IPS DF 19.7 (cell line): Measurements from ENCODE around the gene NR2C2AP.

Source experiments
- DNase-seq: peaks from one replicate; pipeline ENCODE4 v3.0.0-alpha.2; 2013; ENCODE audit warnings: low read depth, low spot score

The NR2C2AP gene

DNA sequence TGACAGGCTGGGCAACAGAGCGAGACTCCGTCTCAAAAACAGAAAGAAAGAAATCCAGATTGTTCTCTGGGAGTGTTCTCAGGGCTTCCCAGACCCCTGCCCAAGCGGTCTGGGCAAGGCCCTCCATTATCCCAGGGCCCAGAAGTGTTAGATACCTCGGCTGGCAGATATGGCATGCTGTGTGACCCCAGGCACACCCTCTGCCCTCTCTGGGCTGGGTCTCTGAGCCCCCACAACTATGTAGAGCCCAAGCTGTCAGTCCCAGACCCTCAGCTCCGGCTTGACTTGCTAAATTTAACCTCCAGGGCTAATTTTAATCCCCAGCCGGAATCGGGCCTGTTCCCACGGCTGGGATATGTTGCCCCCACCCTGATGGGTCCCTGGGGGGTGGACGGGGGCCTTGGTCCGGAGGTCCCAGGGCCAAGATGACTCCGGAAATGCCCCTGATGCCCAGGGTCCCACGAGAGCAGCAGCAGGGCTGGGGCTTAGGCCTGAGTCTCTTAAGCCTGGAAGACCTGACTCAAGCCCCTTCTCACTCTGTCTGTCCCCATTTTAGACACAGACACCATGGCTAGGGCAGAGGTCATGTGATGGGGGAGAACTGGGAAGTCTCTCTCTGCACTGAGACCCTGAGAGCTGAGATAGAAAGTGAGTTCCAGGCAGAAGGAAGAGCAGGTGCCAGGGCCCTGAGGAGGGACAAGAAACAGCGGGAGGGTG is 50.4 kb downstream of the NR2C2AP start:
- DNase-seq: no peak

DNA sequence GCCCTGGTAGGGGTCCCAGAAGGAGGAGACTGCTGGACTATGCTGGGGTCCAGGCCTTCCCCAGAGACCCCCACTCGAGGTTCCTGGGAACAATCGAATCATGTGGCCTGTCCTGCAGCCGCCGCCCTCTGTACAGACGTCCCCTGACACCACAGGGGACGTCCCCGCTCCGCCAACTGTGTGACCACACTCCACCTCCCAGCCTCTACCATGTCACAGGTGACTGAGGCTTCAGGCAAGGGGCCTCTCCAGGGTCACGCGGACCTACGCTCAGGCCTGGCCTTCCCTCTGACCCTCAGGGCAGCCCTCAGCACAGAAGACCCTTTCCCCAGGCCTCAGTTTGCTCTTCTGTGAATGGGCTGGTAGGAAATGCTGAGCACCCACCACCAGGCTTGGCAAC is 51.8 kb downstream of the NR2C2AP start:
- DNase-seq: no peak
